HG02981 (cell line): Measurements from ENCODE around the gene GPRIN1.
"Not testable (repeated sequence)": the region's sequence is repeated elsewhere in the genome, so short reads cannot be mapped to it uniquely, and the experiment has no call there.

Source experiments
- ATAC-seq: cut with Tn5 transposase; IDR thresholded peaks from one replicate; pipeline ENCODE4 v1.9.1; 2021; ENCODE audit warnings: mild to moderate bottlenecking, moderate library complexity; ENCODE audit not compliant: unreplicated experiment

GPRIN1 gene

GRCh38 chr5:176575488-176576422 is 34.2 kb downstream of the GPRIN1 start:
- ATAC-seq = no peak

GRCh38 chr5:176575066-176575465 is 34.9 kb downstream of the GPRIN1 start:
- no peak for ATAC-seq

- no peak for ATAC-seq
Measured at GRCh38 chr5:176574297-176574591, 35.7 kb downstream of the GPRIN1 start.

- ATAC-seq = no peak
Measured at GRCh38 chr5:176573564-176574296, 36.2 kb downstream of the GPRIN1 start.

- no peak for ATAC-seq
Measured at GRCh38 chr5:176570044-176570443, 39.9 kb downstream of the GPRIN1 start.

GRCh38 chr5:176568657-176569056 is 41.3 kb downstream of the GPRIN1 start:
- ATAC-seq = no peak

GRCh38 chr5:176565760-176566288 is 44.1 kb downstream of the GPRIN1 start:
- ATAC-seq = no peak

GRCh38 chr5:176564002-176564401 is 46.0 kb downstream of the GPRIN1 start:
- ATAC-seq = no peak

- ATAC-seq = no peak
Measured at GRCh38 chr5:176562189-176562588, 47.8 kb downstream of the GPRIN1 start.

GRCh38 chr5:176561259-176561658 is 48.7 kb downstream of the GPRIN1 start:
- no peak for ATAC-seq

GRCh38 chr5:176560364-176560763 is 49.6 kb downstream of the GPRIN1 start:
- ATAC-seq = no peak

- no peak for ATAC-seq
Measured at GRCh38 chr5:176559683-176560082, 50.3 kb downstream of the GPRIN1 start.

- no peak for ATAC-seq
Measured at GRCh38 chr5:176557846-176558245, 52.1 kb downstream of the GPRIN1 start.

GRCh38 chr5:176553260-176554085 is 56.5 kb downstream of the GPRIN1 start:
- no peak for ATAC-seq

GRCh38 chr5:176552332-176552869 is 57.6 kb downstream of the GPRIN1 start:
- no peak for ATAC-seq

- ATAC-seq = not testable (repeated sequence)
Measured at GRCh38 chr5:176550937-176551336, 59.0 kb downstream of the GPRIN1 start.

- no peak for ATAC-seq
Measured at GRCh38 chr5:176550275-176550831, 59.6 kb downstream of the GPRIN1 start.

GRCh38 chr5:176549871-176550270 is 60.1 kb downstream of the GPRIN1 start:
- ATAC-seq = no peak

GRCh38 chr5:176548967-176549444 is 61.0 kb downstream of the GPRIN1 start, which contains the start of gene CDHR2:
Gene CDHR2 (plus strand): TSS chr5:176549342. CDS start chr5:176565353, 16,011 bp downstream.
- ATAC-seq = no peak

GRCh38 chr5:176547802-176548201 is 62.2 kb downstream of the GPRIN1 start:
- no peak for ATAC-seq
